Measurements from ENCODE around the gene C6orf62. TPM values are rescaled to one million over a fixed set of nuclear protein-coding genes. Genes with fewer than 3 reads are reported as not detected.
"Not testable (repeated sequence)": the region's sequence is repeated elsewhere in the genome, so short reads cannot be mapped to it uniquely, and the experiment has no call there.

The C6orf62 gene
- total RNA-seq, 1 donor from 2014 or later = 89.3 TPM

- ATAC-seq (peak; percentile 68), DNase-seq (ENCODE audit: low spot score) (no peak)
- intact Hi-C loops (cut with DNase I) = no loop called here
Observed at GRCh38 chr6:24744911-24745310, 26.0 kb upstream of the C6orf62 start.

- intact Hi-C loops (cut with DNase I) = no loop called here
- DNase-seq (ENCODE audit: low spot score) = no peak
- peak; percentile 67 for ATAC-seq
Observed at GRCh38 chr6:24743944-24744335, 25.0 kb upstream of the C6orf62 start.

GRCh38 chr6:24743265-24743943, 24.4 kb upstream of the C6orf62 start:
- intact Hi-C loops (cut with DNase I) = no loop called here
- DNase-seq (ENCODE audit: low spot score) = no peak
- peak; percentile 76 for ATAC-seq

- DNase-seq (ENCODE audit: low spot score) = no peak
- intact Hi-C loops (cut with DNase I) = no loop called here
- ATAC-seq = no peak
Observed at GRCh38 chr6:24742216-24742738, 23.3 kb upstream of the C6orf62 start.

- ATAC-seq (no peak), DNase-seq (ENCODE audit: low spot score) (no peak)
- intact Hi-C loops (cut with DNase I) = no loop called here
Observed at GRCh38 chr6:24740861-24741260, 21.9 kb upstream of the C6orf62 start.

GRCh38 chr6:24738741-24739140, 19.8 kb upstream of the C6orf62 start:
- no peak for DNase-seq (ENCODE audit: low spot score)
- intact Hi-C loops (cut with DNase I) = no loop called here
- ATAC-seq = no peak

GRCh38 chr6:24734710-24735109, 15.8 kb upstream of the C6orf62 start:
- intact Hi-C loops (cut with DNase I); DNase-seq (ENCODE audit: low spot score); ATAC-seq: not testable (repeated sequence)

- intact Hi-C loops (cut with DNase I) = no loop called here
- ATAC-seq = no peak
Observed at GRCh38 chr6:24734166-24734565, 15.2 kb upstream of the C6orf62 start.

GRCh38 chr6:24731456-24732134, 12.6 kb upstream of the C6orf62 start:
- intact Hi-C loops (cut with DNase I); DNase-seq (ENCODE audit: low spot score); ATAC-seq: not testable (repeated sequence)

More at GRCh38 chr6:24734166-24734565, 15.2 kb upstream of the C6orf62 start:
- no peak for DNase-seq (ENCODE audit: low spot score)

GRCh38 chr6:24730653-24731052, 11.7 kb upstream of the C6orf62 start:
- ATAC-seq; DNase-seq (ENCODE audit: low spot score); intact Hi-C loops (cut with DNase I): not testable (repeated sequence)

GRCh38 chr6:24723270-24723669, 4.3 kb upstream of the C6orf62 start:
- no peak for ATAC-seq

GRCh38 chr6:24721461-24722215, 2.7 kb upstream of the C6orf62 start:
- DNase-seq (ENCODE audit: low spot score) (no peak), ATAC-seq (peak; percentile 79)
- intact Hi-C loops (cut with DNase I) = no loop called here

More at GRCh38 chr6:24723270-24723669, 4.3 kb upstream of the C6orf62 start:
- intact Hi-C loops (cut with DNase I) = no loop called here
- no peak for DNase-seq (ENCODE audit: low spot score)

- peak; percentile 97 for ATAC-seq
- peak; percentile 100 for DNase-seq (ENCODE audit: low spot score)
- intact Hi-C loops (cut with DNase I) = no loop called here
Observed at GRCh38 chr6:24720604-24721460, 1.9 kb upstream of the C6orf62 start.

- intact Hi-C loops (cut with DNase I) = no loop called here
- peak; percentile 27 for ATAC-seq
- peak; percentile 71 for DNase-seq (ENCODE audit: low spot score)
Observed at GRCh38 chr6:24720131-24720603, 1.2 kb upstream of the C6orf62 start.

GRCh38 chr6:24718449-24719124, 367 bp downstream of the C6orf62 start:
- intact Hi-C loops (cut with DNase I) = no loop called here
- DNase-seq (ENCODE audit: low spot score) (no peak), ATAC-seq (no peak)

- intact Hi-C loops (cut with DNase I) = not testable (repeated sequence)
Observed at GRCh38 chr6:24716602-24717148, 2.3 kb downstream of the C6orf62 start.

GRCh38 chr6:24710519-24711303, 8.2 kb downstream of the C6orf62 start:
- ATAC-seq (no peak), DNase-seq (ENCODE audit: low spot score) (no peak)
- intact Hi-C loops (cut with DNase I) = no loop called here

More at GRCh38 chr6:24716602-24717148, 2.3 kb downstream of the C6orf62 start:
- not testable (repeated sequence) for ATAC-seq; DNase-seq (ENCODE audit: low spot score)
